HL-60 (cell line): ENCODE data around the gene KCNK5.

Experiments
- CTCF ChIP-seq: IDR thresholded peaks from one replicate; pipeline ENCODE4 v1.5.1; 2011; ENCODE audit warnings: low read length, control low read depth, inconsistent platforms; ENCODE audit not compliant: insufficient read depth
- REST ChIP-seq: IDR thresholded peaks from 2 replicates; pipeline ENCODE4 v1.6.1; 2012; ENCODE audit warnings: low read depth; ENCODE audit not compliant: insufficient replicate concordance

- peak; percentile 75 for TF ChIP-seq CTCF
- peak; percentile 49 for TF ChIP-seq REST
These were observed at the start of gene KCNK5 for GRCh38 chr6:39228992-39229767.
